Large intestine (tissue), 3 donors: ENCODE results near the gene COL9A3. TPM values are rescaled to one million over a fixed set of nuclear protein-coding genes. Genes with fewer than 3 reads are reported as not detected.

Experiments used
- DNase-seq, 2 donors: peaks; one replicate each; pipeline versions ENCODE4 v3.0.0 to v3.0.0-alpha.2; 2013
- H3K27ac ChIP-seq: one replicate; pipeline ENCODE4 v1.5.1; 2013; ENCODE audit warnings: low read length
- H3K27me3 ChIP-seq: 2 replicates; pipeline ENCODE4 v1.6.1; 2013; ENCODE audit warnings: low read length; ENCODE audit not compliant: control insufficient read depth, insufficient read depth
- H3K36me3 ChIP-seq: 2 replicates; pipeline ENCODE4 v1.6.1; 2013; ENCODE audit warnings: low read length; ENCODE audit not compliant: control insufficient read depth, insufficient read depth
- H3K4me1 ChIP-seq: one replicate; pipeline ENCODE4 v1.6.1; 2013; ENCODE audit warnings: low read length; ENCODE audit not compliant: control insufficient read depth, insufficient read depth
- H3K4me3 ChIP-seq: one replicate; pipeline ENCODE4 v1.5.1; 2013; ENCODE audit warnings: low read length
- H3K9me3 ChIP-seq: one replicate; pipeline ENCODE4 v1.6.1; 2013; ENCODE audit warnings: mild to moderate bottlenecking, low read depth, low read length, moderate library complexity; ENCODE audit not compliant: control insufficient read depth
- WGBS: methylation state at CpG from one replicate; pipeline ENCODE4 v1.1.5; 2013; ENCODE audit warnings: low lambda C conversion rate; ENCODE audit not compliant: insufficient coverage; 5-methylcytosine and 5-hydroxymethylcytosine counted together
- polyA plus RNA-seq: library from polyadenylated mRNA; unstranded; fragments of 120-200 nt; gene quantifications from one replicate; pipeline ENCODE4 v1.2.1, GENCODE V29; 2013

COL9A3 gene
- polyA plus RNA-seq, 1 donor = 14.1 TPM

DNA sequence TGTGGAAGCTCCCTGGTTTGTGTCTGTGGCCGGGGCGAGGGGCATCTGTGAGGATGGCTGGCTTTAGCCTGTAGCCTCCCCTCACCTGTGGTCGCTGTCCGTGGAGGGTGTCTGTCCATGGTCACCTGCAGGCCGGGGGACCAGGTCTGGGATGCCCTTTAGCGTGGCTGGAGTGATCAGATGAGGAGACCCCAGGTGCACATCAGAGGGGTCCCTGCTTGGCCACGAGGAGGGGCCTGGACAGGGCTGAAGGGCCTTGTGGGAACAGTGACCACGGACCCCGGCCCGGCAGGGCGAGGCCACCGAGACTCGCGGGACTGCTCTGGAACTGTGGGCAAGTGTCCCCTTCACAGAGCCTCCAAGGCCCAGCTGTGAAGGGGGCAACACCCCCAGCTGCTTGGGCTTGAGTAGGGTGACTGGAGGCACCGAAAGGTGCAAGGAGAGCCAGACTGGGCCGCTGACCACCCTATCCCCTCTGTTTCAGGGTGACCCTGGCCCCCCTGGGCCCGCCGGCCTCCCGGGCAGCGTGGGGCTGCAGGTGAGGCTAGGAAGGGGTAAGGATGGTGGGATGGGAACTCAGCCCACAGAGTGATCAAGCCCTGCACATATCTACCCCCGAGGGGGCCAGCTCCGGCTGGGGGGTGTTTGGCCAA is 8.6 kb downstream of the COL9A3 start:
- H3K4me3 ChIP-seq = no peak overlapping the region
- no peak for DNase-seq
- H3K36me3 ChIP-seq = no peaks in the 10 kb centered on the region
- WGBS = no CpG with 5 or more reads among the region's 22 CpGs
- H3K4me1 ChIP-seq = peaks cover 12% of the 10 kb centered on the region
- no peaks in the 10 kb centered on the region for H3K9me3 ChIP-seq
- H3K27ac ChIP-seq = no peak overlapping the region
- H3K27me3 ChIP-seq = no peaks in the 10 kb centered on the region

DNA sequence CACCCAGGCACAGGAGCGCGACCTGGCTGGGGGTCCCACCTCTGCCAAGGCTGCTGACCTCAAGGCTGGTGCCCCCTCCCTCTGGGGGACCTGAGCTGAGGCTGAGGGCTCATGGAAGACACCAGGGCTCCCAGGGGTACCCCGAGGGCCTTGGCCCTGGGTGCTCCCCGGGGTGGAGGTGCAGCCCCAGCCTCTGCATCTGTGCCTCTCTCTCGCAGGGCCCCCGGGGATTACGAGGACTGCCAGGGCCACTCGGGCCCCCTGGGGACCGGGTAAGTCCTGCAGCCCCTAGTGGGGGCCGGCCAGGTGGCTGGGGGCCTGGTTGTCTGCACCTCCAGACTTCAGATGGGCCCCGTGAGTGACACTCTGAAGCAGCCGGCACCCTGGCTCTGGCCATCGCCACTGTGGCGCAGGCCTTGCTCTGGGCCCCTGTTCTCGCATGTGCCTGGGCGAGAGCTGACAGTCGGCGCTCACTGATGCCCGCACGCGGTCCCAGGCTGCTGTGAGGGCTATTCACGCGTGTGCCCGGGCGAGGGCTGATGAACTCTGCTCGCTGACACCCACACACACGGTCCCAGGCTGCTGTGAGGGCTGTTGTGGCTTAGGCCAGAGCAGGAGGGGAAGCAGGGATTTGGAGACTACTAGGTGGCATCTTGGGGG is 9.3 kb downstream of the COL9A3 start:
- Histone ChIP-seq H3K9me3 (no peaks in the 10 kb centered on the region), H3K4me1 (peaks cover 12% of the 10 kb centered on the region), H3K27me3 (no peaks in the 10 kb centered on the region), H3K4me3 (no peak overlapping the region), H3K27ac (no peak overlapping the region), H3K36me3 (no peaks in the 10 kb centered on the region)
- DNase-seq = no peak
- WGBS = no CpG with 5 or more reads among the region's 27 CpGs

DNA sequence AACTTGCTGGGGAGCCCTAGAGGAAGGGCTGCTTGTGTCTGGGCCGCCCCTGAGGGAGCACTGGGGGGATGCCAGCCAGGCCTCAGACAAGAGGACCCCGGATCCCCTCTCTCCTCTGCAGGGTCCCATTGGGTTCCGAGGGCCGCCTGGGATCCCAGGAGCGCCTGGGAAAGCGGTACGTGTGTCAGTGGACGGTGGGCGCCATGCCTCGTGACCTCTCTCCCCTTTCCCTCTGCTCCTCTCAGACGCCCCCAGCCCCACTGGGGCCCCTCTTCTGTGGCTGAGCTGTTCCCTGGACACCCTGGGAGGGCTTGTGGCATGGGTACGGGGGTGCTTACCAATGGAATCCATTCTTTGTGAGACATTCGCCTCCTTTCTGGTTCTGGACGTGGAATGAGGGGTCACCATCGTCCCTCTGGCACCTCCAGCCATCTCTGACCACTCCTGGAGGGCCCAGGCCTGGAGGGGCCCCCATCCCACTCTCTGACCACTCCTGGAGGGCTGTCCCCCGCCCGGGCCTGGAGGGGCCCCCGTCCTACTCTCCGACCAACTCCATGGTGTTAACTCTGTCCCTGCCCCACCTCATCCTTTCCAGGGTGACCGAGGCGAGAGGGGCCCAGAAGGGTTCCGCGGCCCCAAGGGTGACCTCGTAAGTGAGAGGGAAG is 9.9 kb downstream of the COL9A3 start:
- H3K4me1 ChIP-seq = peaks cover 12% of the 10 kb centered on the region
- no CpG with 5 or more reads among the region's 24 CpGs for WGBS

DNA sequence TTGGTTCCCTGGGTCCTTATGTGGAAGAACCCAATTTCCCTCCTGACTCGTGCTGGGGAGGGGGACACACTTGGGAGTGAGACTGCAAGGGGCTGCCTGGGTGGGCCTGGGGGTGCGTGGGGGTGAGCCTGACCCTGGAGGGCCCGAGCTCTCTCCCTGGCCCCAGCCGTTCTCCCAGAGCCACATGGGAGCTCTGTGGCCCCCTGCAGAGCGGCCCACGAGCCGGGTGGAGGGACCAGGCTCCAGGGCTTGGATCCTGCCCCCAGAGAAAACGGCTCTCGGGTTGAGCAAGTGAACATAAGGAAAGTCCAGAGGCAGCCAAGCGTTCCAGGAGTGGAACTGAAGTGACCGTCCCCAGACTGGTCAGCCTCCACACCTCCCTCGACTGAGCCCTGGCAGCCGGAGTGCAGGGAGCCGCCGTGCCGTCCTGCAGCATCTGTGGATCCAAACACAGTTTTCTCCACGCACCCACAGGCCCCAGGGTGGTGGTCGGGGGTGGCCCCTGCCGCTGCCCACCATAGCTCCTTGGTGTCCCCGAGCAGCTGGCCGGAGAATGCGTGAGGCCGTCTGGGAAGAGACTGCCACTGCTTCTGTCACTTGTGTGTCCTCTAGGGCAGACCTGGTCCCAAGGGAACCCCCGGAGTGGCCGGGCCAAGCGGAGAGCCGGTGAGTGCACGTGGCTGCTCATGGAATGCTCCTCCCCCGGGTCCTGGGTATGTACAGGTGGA is 10.6 kb downstream of the COL9A3 start:
- Histone ChIP-seq H3K4me1 (peaks cover 12% of the 10 kb centered on the region), H3K4me3 (no peak overlapping the region), H3K9me3 (no peaks in the 10 kb centered on the region), H3K27me3 (no peaks in the 10 kb centered on the region), H3K27ac (no peak overlapping the region), H3K36me3 (no peaks in the 10 kb centered on the region)
- no peak for DNase-seq
- no CpG with 5 or more reads among the region's 29 CpGs for WGBS

More for the DNA sequence above, 9.9 kb downstream of the COL9A3 start:
- H3K27ac ChIP-seq = no peak overlapping the region
- no peaks in the 10 kb centered on the region for H3K27me3 ChIP-seq
- no peaks in the 10 kb centered on the region for H3K36me3 ChIP-seq
- no peaks in the 10 kb centered on the region for H3K9me3 ChIP-seq
- DNase-seq = no peak
- H3K4me3 ChIP-seq = no peak overlapping the region

DNA sequence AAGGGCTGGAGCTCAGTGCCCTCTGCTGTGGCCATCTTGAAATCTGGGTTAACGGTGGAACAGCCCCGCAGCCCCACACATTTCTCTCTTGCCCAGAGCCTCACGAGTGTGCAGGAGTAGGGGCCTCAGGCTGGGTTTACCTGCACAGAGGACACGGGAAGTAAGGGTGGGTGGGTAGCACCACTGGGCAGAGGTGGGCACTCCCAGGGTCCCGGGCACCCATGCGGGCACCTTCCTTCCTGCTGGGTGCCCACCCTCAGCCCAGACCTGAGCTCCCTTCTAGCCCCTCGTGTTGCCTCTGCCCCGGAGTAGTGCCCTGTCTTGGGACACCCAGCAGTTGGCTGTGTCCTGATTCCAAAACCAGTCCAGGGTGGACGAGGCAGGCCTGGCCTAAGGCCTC is 11.2 kb downstream of the COL9A3 start:
- no peak overlapping the region for H3K27ac ChIP-seq
- no peaks in the 10 kb centered on the region for H3K36me3 ChIP-seq
- WGBS = no CpG with 5 or more reads among the region's 9 CpGs

DNA sequence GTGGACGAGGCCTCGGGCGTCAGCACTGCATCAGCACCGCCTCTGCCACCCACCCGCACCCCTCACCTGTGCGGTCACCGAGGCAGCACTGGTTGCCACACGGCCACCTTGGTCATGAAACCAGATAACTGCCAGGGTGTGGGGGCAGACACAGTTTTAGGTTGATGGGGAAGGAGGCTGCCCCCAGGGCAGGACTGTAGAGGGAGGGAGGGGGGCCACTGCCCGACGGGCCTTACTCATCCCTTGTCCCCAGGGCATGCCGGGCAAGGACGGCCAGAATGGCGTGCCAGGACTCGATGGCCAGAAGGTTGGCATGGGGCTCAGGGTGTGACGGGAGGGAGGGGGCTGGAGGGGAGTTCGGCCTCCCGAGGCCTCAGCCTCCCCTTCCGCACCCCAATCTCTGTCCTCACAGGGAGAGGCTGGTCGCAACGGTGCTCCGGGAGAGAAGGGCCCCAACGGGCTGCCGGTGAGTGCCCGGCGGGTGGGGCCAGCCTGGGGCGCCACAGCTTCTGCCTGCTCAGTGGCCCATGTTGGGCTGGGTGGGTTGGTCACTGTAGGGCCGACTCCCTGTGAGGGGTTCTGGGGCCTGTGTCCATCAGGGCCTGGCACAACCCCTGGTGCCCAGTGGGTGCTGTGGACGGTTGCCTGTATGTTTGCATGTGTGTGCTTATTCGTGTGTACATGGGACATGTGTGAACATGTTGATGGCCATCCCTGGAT is 11.8 kb downstream of the COL9A3 start:
- no peaks in the 10 kb centered on the region for H3K9me3 ChIP-seq
- H3K4me3 ChIP-seq = no peak overlapping the region
- DNase-seq = no peak
- no peaks in the 10 kb centered on the region for H3K27me3 ChIP-seq
- no peak overlapping the region for H3K27ac ChIP-seq
- H3K4me1 ChIP-seq = peaks cover 12% of the 10 kb centered on the region
- no CpG with 5 or more reads among the region's 29 CpGs for WGBS
- no peaks in the 10 kb centered on the region for H3K36me3 ChIP-seq

More for the DNA sequence above, 11.2 kb downstream of the COL9A3 start:
- Histone ChIP-seq H3K4me1 (peaks cover 12% of the 10 kb centered on the region), H3K4me3 (no peak overlapping the region), H3K27me3 (no peaks in the 10 kb centered on the region), H3K9me3 (no peaks in the 10 kb centered on the region)
- no peak for DNase-seq

DNA sequence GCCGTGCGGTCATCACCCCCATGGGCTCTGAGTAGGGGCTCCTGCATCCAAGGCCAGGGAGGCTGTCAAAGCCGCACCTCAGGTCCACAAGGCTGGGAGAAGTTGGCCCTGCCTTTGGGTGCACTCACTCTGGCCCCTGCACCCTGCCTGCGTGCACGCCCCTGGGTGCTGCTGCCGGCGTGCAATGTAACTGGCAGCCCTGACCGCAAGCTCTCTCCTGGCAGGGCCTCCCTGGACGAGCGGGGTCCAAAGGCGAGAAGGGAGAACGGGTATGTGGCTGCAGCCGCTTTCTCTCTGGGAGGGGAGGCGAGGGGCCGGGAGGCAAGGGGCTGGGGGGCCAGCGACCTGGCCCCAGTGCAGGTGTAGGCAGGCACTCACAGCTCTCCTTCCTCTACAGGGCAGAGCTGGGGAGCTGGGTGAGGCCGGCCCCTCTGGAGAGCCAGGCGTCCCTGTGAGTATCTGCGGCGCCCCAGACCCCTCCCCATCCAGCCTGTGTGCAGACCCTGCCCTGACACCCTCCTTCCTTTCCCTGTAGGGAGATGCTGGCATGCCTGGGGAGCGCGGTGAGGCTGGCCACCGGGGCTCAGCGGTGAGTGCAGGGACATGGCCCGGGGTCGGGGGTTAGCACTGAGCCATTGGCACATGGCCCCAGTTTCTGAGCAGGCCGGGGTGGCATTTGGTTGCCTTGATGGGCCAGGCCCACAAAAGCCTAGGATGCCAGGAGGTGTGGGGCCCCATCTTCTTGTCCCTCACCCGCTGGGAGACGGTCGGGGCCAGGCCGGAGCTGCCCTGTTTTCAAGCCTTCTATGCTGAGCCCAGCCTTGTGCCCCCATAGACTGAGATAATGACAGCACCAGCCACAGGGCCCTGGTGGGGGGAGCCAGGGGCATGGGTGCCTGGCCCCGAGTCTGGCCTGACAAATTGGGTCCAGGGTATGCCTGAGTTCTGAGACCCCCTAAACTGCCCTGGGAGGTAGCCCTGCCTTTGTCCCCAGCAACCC is 12.7 kb downstream of the COL9A3 start:
- WGBS = no CpG with 5 or more reads among the region's 32 CpGs
- H3K36me3 ChIP-seq = no peaks in the 10 kb centered on the region
- peaks cover 3% of the 10 kb centered on the region for H3K4me1 ChIP-seq
- H3K4me3 ChIP-seq = no peak overlapping the region
- no peak for DNase-seq
- no peaks in the 10 kb centered on the region for H3K27me3 ChIP-seq
- H3K27ac ChIP-seq = no peak overlapping the region
- no peaks in the 10 kb centered on the region for H3K9me3 ChIP-seq

DNA sequence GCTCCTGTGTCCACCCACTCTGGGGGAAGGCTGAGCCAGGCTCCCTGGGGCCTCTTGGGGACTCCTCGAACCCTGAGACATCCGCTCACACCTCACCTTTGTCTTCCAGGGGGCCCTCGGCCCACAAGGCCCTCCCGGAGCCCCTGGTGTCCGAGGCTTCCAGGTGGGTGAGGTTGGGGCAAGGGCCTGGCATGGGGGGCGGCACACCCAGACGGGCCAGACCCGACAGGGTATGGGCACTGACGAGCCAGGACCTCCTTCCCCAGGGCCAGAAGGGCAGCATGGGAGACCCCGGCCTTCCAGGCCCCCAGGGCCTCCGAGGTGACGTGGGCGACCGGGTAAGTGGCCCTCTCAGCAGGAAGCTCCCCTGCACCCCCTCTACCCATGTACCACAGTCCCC is 13.4 kb downstream of the COL9A3 start:
- no peak overlapping the region for H3K27ac ChIP-seq
- DNase-seq = no peak
- peaks cover 5% of the 10 kb centered on the region for H3K27me3 ChIP-seq
- no peaks in the 10 kb centered on the region for H3K4me1 ChIP-seq
- H3K4me3 ChIP-seq = no peak overlapping the region
- WGBS = no CpG with 5 or more reads among the region's 14 CpGs
- no peaks in the 10 kb centered on the region for H3K36me3 ChIP-seq
- no peaks in the 10 kb centered on the region for H3K9me3 ChIP-seq

DNA sequence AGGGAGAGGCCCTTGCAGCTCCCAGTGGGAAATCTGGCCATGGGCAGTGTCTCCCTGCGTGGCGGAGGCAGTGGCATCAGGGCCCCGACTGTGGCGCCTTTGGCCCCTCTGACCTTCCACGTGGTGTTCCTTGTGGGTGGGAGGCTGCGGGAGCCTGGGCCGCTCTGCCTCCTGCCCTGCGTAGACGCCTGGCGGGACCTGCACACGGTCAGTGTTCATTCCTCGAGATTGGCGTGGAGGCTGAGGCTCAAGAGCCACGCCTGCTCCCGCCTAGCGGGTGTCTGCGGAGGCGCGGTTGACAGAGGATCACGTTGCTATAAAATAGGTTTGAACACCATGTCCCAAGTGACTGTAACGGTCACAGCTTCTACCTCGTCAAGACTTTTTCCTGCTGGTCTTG is 14.0 kb downstream of the COL9A3 start:
- no peaks in the 10 kb centered on the region for H3K4me1 ChIP-seq
- no peak for DNase-seq
- no CpG with 5 or more reads among the region's 22 CpGs for WGBS
- H3K27me3 ChIP-seq = peaks cover 8% of the 10 kb centered on the region
- H3K9me3 ChIP-seq = no peaks in the 10 kb centered on the region
- H3K4me3 ChIP-seq = no peak overlapping the region
- no peaks in the 10 kb centered on the region for H3K36me3 ChIP-seq
- no peak overlapping the region for H3K27ac ChIP-seq
